CD4-positive, CD25-positive, alpha-beta regulatory T cell (primary cell): ENCODE results near the gene ZNF407. TPM values are rescaled to one million over a fixed set of nuclear protein-coding genes. Genes with fewer than 3 reads are reported as not detected.

Experiments
- ATAC-seq, 2 donors: fragments of 150-1000 bp; cut with Tn5 transposase; one replicate each; pipeline ENCODE4 v1.10.0; 2021; ENCODE audit warnings: low read depth in 2 of 2, moderate number of reproducible peaks in 2 of 2, moderate library complexity in 1 of 2
- DNase-seq, 3 donors: peaks; one replicate each; pipeline versions ENCODE4 v3.0.0 to v3.0.0-alpha.2; 2012 to 2022; ENCODE audit warnings: mixed read lengths in 1 of 3
- H3K27ac ChIP-seq: one replicate; pipeline ENCODE4 v1.7.0; 2013; ENCODE audit warnings: mild to moderate bottlenecking, low read length; ENCODE audit not compliant: insufficient read depth, poor library complexity, severe bottlenecking
- H3K27me3 ChIP-seq: one replicate; pipeline ENCODE4 v1.7.0; 2013; ENCODE audit warnings: low read length; ENCODE audit not compliant: control insufficient read depth, insufficient read depth
- H3K36me3 ChIP-seq: one replicate; pipeline ENCODE4 v1.7.0; 2013; ENCODE audit warnings: mild to moderate bottlenecking, low read length, moderate library complexity; ENCODE audit not compliant: control insufficient read depth, insufficient read depth
- H3K4me1 ChIP-seq: 2 replicates; pipeline ENCODE4 v1.7.0; 2013; ENCODE audit warnings: mild to moderate bottlenecking, low read length; ENCODE audit not compliant: insufficient read depth, control insufficient read depth, poor library complexity, severe bottlenecking
- H3K4me3 ChIP-seq: one replicate; pipeline ENCODE4 v1.7.0; 2013; ENCODE audit warnings: low read depth, mild to moderate bottlenecking, low read length, moderate library complexity
- H3K9me3 ChIP-seq, 2 experiments: 1 replicate in 1 of 2; 2 replicates in 1 of 2; pipeline ENCODE4 v1.7.0; 2013; ENCODE audit warnings: low read length in 2 of 2, mild to moderate bottlenecking in 1 of 2, moderate library complexity in 1 of 2; ENCODE audit not compliant: control insufficient read depth in 2 of 2
- H3K27ac Mint-ChIP-seq, 3 donors: one replicate each; pipeline ENCODE4 v1.8.0; 2020 to 2022; ENCODE audit warnings: mild to moderate bottlenecking in 3 of 3, mixed read lengths in 3 of 3, moderate library complexity in 2 of 3
- H3K27me3 Mint-ChIP-seq: one replicate; pipeline ENCODE4 v1.8.0; 2022; ENCODE audit warnings: mild to moderate bottlenecking, mixed read lengths
- H3K36me3 Mint-ChIP-seq: one replicate; pipeline ENCODE4 v1.8.0; 2020; ENCODE audit warnings: mixed read lengths
- H3K4me1 Mint-ChIP-seq, 4 donors: one replicate each; pipeline ENCODE4 v1.8.0; 2020 to 2022; ENCODE audit warnings: mixed read lengths in 4 of 4, mild to moderate bottlenecking in 1 of 4
- H3K4me3 Mint-ChIP-seq, 4 donors: one replicate each; pipeline ENCODE4 v1.8.0; 2020 to 2022; ENCODE audit warnings: mild to moderate bottlenecking in 4 of 4, mixed read lengths in 4 of 4, moderate library complexity in 3 of 4
- H3K9me3 Mint-ChIP-seq, 7 donors: one replicate each; pipeline ENCODE4 v1.8.0; 2020 to 2022; ENCODE audit warnings: mixed read lengths in 7 of 7, mild to moderate bottlenecking in 3 of 7, moderate library complexity in 2 of 7
- polyA plus RNA-seq, 4 donors: library from polyadenylated mRNA; unstranded; fragments of 300-500 nt; fragmentation: Illumina TruSeq; gene quantifications; one replicate each; pipeline ENCODE4 v1.2.3, GENCODE V29; 2021
- total RNA-seq: library from RNA; stranded (reverse); gene quantifications from one replicate; pipeline ENCODE4 v1.2.3, GENCODE V29; 2022

The ZNF407 gene
- total and polyA plus RNA-seq, 5 donors from 2014 or later: 2.0 to 34.0 (median 3.8) TPM

GRCh38 chr18:74896390-74896991, 298.8 kb downstream of the ZNF407 start:
- no peak overlapping the region for H3K4me3 ChIP-seq
- no peaks in the 10 kb centered on the region for H3K9me3 Mint-ChIP-seq
- H3K27me3 ChIP-seq: no peaks in the 10 kb centered on the region
- no peaks in the 10 kb centered on the region for H3K27me3 Mint-ChIP-seq
- ATAC-seq: peak; percentile 79
- H3K27ac Mint-ChIP-seq: peak overlapping the region in 1 of 3 donors; percentile 38
- no peaks in the 10 kb centered on the region for H3K9me3 ChIP-seq
- H3K4me3 Mint-ChIP-seq: no peak overlapping the region
- peak; percentile 13 to 73 (median 47) for DNase-seq
- no peaks in the 10 kb centered on the region for H3K36me3 ChIP-seq
- peaks cover 11 to 16% (median 13%) of the 10 kb centered on the region in 4 donors for H3K4me1 Mint-ChIP-seq
- no peaks in the 10 kb centered on the region for H3K4me1 ChIP-seq
- no peak overlapping the region for H3K27ac ChIP-seq
- peaks cover 20% of the 10 kb centered on the region for H3K36me3 Mint-ChIP-seq

DNA sequence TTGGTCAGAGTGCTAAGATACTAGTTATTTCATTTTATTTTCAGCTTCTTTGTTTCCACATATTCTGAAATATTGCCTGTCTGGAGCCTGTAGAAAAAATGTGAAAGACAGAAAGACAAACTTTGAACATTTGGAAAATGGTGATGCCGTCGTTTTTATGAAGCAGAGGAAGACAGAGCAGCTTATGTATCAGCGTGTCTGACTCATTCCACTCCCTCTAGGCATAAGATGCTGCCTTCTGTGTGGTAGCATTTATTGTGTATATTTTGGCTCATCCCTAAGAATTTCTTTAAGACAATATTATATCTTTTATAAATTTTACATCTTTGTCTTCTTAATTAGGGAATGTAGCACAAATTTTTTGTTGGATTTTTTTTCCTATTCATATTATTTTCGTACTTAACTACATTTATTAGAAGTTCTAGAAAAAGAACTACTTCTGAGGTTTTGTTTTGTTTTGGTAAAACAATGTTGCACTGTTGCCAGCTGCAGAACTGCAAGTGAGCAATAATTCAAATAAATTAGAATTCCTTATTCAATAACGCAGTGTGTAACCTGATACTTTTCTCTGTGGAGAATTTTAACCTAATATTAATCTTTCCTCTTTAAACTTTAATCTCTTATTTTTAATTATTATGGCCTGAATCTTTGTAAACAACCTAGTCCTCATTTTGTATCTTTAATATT, 300.4 kb downstream of the ZNF407 start:
- H3K27me3 ChIP-seq: no peaks in the 10 kb centered on the region
- Mint-ChIP-seq H3K27me3 (no peaks in the 10 kb centered on the region), H3K4me1 (peaks cover 13 to 19% (median 15%) of the 10 kb centered on the region in 4 donors), H3K9me3 (no peaks in the 10 kb centered on the region), H3K36me3 (peaks cover 27% of the 10 kb centered on the region), H3K27ac (no peak overlapping the region), H3K4me3 (no peak overlapping the region)
- no peak overlapping the region for H3K4me3 ChIP-seq
- H3K9me3 ChIP-seq: no peaks in the 10 kb centered on the region
- DNase-seq (no peak), ATAC-seq (no peak)
- H3K4me1 ChIP-seq: no peaks in the 10 kb centered on the region
- H3K27ac ChIP-seq: no peak overlapping the region
- H3K36me3 ChIP-seq: no peaks in the 10 kb centered on the region

GRCh38 chr18:74898965-74899364, 301.3 kb downstream of the ZNF407 start:
- Histone ChIP-seq H3K4me1 (no peaks in the 10 kb centered on the region), H3K27me3 (no peaks in the 10 kb centered on the region), H3K4me3 (no peak overlapping the region), H3K27ac (no peak overlapping the region), H3K36me3 (no peaks in the 10 kb centered on the region), H3K9me3 (no peaks in the 10 kb centered on the region)
- DNase-seq: no peak
- Mint-ChIP-seq H3K9me3 (no peaks in the 10 kb centered on the region), H3K27me3 (no peaks in the 10 kb centered on the region), H3K27ac (peak overlapping the region in 2 of 3 donors; percentile 15 to 16), H3K4me3 (no peak overlapping the region), H3K36me3 (peaks cover 31% of the 10 kb centered on the region), H3K4me1 (peaks cover 13 to 19% (median 15%) of the 10 kb centered on the region in 4 donors)
- no peak for ATAC-seq

GRCh38 chr18:74899554-74899953, 301.9 kb downstream of the ZNF407 start:
- H3K4me1 ChIP-seq: no peaks in the 10 kb centered on the region
- no peaks in the 10 kb centered on the region for H3K9me3 ChIP-seq
- H3K36me3 Mint-ChIP-seq: peaks cover 34% of the 10 kb centered on the region
- no peaks in the 10 kb centered on the region for H3K9me3 Mint-ChIP-seq
- no peaks in the 10 kb centered on the region for H3K36me3 ChIP-seq
- no peak for ATAC-seq
- H3K27me3 Mint-ChIP-seq: no peaks in the 10 kb centered on the region
- H3K27ac ChIP-seq: no peak overlapping the region
- no peak for DNase-seq
- no peak overlapping the region for H3K4me3 ChIP-seq
- H3K4me1 Mint-ChIP-seq: peaks cover 13 to 19% (median 15%) of the 10 kb centered on the region in 4 donors
- no peaks in the 10 kb centered on the region for H3K27me3 ChIP-seq
- peak overlapping the region in 2 of 3 donors; percentile 15 to 87 for H3K27ac Mint-ChIP-seq
- H3K4me3 Mint-ChIP-seq: no peak overlapping the region

DNA sequence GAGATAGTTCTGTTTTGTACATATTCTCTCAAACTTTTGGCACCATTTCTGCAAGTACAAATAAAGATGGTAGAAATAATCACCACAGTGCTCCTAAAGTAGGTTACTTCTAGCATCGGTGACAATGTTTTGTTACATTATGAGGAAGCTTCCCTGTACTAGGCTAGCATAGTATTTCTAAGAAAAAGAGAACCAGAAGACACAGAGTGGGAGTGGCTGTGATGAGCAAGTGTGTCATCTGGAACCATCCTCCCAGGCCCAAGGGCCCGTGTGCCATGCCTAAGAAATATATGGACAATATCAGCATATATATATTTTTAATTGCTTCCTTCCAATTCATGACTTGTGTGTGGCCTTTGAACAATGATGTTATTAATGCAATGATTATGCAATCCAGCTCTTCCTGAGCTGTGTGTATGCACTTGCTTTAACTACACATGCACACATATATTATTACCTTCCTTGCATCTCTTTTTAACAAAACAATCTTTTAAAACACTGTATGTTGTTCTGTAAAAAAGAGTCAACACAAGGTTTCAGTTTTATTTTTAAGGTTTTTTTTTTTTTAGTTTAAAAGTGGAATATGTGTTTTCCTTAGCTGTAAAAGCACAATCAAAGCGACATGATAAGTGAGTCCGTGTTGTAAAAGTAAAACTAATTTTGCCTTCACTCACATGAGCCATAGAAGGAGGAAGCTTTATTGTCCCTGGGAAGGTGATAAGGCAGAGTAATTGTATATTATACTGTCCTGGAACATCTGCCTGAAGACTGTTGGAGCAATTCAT, 303.9 kb downstream of the ZNF407 start:
- no peaks in the 10 kb centered on the region for H3K4me1 ChIP-seq
- H3K4me3 Mint-ChIP-seq: no peak overlapping the region
- DNase-seq (peak in 1 of 3 donors; percentile 88), ATAC-seq (peak; percentile 67 to 80)
- H3K9me3 ChIP-seq: no peaks in the 10 kb centered on the region
- no peak overlapping the region for H3K27ac ChIP-seq
- no peaks in the 10 kb centered on the region for H3K36me3 ChIP-seq
- peaks cover 11 to 16% (median 15%) of the 10 kb centered on the region in 4 donors for H3K4me1 Mint-ChIP-seq
- no peaks in the 10 kb centered on the region for H3K27me3 ChIP-seq
- H3K4me3 ChIP-seq: no peak overlapping the region
- H3K27ac Mint-ChIP-seq: peak overlapping the region in 2 of 3 donors; percentile 10 to 72
- H3K9me3 Mint-ChIP-seq: no peaks in the 10 kb centered on the region
- no peaks in the 10 kb centered on the region for H3K27me3 Mint-ChIP-seq
- H3K36me3 Mint-ChIP-seq: peaks cover 42% of the 10 kb centered on the region

GRCh38 chr18:74902147-74902455, 304.4 kb downstream of the ZNF407 start:
- H3K27ac ChIP-seq: no peak overlapping the region
- H3K36me3 ChIP-seq: no peaks in the 10 kb centered on the region
- Mint-ChIP-seq H3K36me3 (peaks cover 42% of the 10 kb centered on the region), H3K27me3 (no peaks in the 10 kb centered on the region), H3K9me3 (no peaks in the 10 kb centered on the region), H3K4me3 (no peak overlapping the region), H3K27ac (no peak overlapping the region), H3K4me1 (peaks cover 11 to 16% (median 13%) of the 10 kb centered on the region in 4 donors)
- H3K27me3 ChIP-seq: no peaks in the 10 kb centered on the region
- ATAC-seq: no peak
- H3K4me1 ChIP-seq: no peaks in the 10 kb centered on the region
- no peak for DNase-seq
- H3K4me3 ChIP-seq: no peak overlapping the region
- H3K9me3 ChIP-seq: no peaks in the 10 kb centered on the region

DNA sequence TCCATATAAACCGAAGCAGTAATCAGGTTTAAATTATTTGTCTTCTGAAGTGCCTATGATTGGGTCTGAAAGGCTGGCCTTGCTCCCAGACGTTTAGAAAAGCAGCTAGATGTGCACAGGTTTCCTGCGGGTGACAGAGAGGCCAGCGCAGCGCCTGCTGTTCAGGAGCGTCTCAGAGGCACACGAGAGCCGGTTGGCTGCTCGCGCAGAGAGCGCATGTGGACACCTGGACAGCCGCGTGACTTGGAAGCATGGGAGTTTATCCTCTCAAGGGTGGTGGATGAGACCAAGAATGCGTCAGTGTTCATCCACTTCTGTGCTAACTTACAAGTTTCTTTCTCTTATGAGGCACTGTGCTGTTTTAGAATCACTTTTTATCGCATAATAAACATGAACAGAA, 307.6 kb downstream of the ZNF407 start:
- Histone ChIP-seq H3K4me1 (no peaks in the 10 kb centered on the region), H3K9me3 (no peaks in the 10 kb centered on the region), H3K36me3 (no peaks in the 10 kb centered on the region), H3K27me3 (no peaks in the 10 kb centered on the region), H3K4me3 (no peak overlapping the region), H3K27ac (no peak overlapping the region)
- DNase-seq: no peak
- peaks cover 9 to 16% (median 10%) of the 10 kb centered on the region in 4 donors for H3K4me1 Mint-ChIP-seq
- H3K27ac Mint-ChIP-seq: peak overlapping the region in 1 of 3 donors; percentile 76
- no peak for ATAC-seq
- H3K4me3 Mint-ChIP-seq: no peak overlapping the region
- no peaks in the 10 kb centered on the region for H3K27me3 Mint-ChIP-seq
- H3K9me3 Mint-ChIP-seq: no peaks in the 10 kb centered on the region
- H3K36me3 Mint-ChIP-seq: peaks cover 37% of the 10 kb centered on the region
